Activated naive CD8-positive, alpha-beta T cell treated with anti-CD3 and anti-CD28 coated beads, Interleukin-2, amount 50 U/mL, for 16 hours (primary cell): ENCODE measurements around the gene LCE1C.

Experiments
- DNase-seq: peaks from one replicate; pipeline ENCODE4 v3.0.0-alpha.2; 2020; ENCODE audit warnings: low read depth, low spot score

LCE1C gene, protein sequence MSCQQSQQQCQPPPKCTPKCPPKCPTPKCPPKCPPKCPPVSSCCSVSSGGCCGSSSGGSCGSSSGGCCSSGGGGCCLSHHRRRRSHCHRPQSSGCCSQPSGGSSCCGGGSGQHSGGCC

DNA sequence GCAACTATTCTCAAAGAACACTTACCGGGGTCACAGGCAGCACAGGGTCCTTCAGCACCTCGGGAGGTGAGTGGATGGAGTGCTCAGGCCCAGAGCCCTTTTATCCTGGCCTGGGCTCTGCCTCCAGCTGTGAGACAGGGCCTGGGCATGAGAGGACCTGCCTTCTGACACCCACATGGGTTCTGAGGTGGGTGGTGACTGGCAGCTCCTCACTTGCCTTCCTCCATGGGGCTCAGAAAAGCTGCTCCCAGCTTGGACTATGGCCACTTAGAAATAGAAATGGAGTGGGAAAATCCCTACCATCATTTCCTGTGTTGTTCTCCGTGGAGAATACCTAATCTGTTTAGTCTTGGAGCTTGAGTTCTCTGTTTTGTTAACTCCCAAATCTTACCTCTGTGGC lies at the start of gene LCE1C:
LCE1C (minus strand) TSS at position 76 of the 400 bp plus-strand sequence. CDS start 1,173 bp downstream, outside the sequence.
- no peak for DNase-seq

DNA sequence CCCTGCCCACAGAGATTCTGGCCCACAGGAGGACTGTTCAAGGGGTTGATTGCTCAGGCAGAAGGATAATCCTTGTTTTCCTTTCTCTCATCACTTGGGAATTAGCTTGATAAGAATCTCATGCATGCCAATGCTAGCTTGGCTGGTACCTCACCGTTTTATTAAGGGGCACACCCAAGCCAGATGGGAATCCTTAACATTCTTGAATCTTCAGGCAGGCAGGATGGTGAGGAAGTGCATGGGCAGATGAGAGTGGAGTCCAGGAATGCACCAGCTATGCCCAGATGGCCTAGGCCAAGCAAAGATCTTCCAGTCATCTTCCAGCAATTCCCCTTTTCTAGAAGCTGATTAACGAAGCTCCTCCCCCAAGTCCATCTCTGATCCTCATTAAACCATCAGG lies 49.2 kb upstream of the LCE1C start:
- no peak for DNase-seq

DNA sequence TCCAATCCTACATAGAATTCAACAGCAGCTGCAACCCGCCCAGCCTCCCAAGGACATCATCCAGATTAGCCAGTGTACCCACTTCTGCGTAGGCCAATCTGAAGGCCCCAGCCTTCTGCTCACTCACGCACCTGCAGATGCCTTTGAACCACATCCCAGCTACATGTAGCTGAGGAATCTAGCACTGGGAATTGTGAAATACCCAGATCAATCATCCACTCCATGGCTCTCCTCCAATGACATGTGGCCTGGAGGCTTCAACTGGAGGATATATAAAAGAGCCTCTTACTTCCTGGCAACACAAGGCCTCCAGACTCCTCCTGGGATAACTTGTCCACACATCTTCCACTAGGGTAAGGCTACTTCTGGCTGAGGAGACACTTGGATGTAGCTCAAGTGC lies 36.1 kb upstream of the LCE1C start, which contains the start of gene LCE6A:
LCE6A (plus strand) TSS at position 301 of the 400 bp plus-strand sequence. CDS start 665 bp downstream, outside the sequence.
- no peak for DNase-seq

DNA sequence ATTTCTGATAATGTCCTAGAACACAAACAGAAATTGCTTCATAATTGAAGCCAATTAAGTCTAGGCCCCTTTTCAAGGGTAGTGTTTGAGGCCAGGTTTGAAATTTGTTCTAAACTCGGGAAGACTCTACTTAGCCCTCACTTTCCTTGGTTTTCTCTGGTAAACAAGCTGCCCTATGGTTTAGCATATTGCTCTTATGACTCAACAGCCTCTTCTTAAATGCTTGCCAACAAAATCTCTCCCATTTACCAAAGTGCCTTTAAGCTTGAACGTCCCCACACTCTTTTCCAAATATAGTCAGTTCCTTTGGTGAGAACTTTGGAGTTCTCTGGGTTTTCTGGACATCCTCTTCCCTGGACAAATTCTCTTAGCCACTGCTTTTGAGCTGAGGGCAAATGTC lies 30.4 kb upstream of the LCE1C start:
- no peak for DNase-seq

DNA sequence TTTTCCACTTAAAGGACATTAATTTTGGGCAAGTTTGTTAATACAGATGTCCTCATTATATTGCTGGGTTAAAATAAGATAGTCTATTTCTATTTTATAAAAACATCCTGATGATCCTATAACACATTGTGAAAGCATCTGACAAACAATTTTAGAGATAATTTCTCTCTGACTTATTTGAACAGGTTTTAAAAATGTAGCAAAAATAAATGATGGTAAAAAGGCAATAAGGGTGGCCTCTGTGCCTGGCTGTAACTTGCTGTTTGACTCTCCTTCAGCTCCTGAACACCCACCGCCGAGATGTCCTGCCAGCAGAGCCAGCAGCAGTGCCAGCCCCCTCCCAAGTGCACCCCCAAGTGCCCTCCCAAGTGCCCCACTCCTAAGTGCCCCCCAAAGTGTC lies 20.7 kb upstream of the LCE1C start, which contains the start of gene LCE1A:
LCE1A (plus strand) TSS at position 301 of the 400 bp plus-strand sequence; CDS start at position 301, 0 bp downstream.
- no peak for DNase-seq

DNA sequence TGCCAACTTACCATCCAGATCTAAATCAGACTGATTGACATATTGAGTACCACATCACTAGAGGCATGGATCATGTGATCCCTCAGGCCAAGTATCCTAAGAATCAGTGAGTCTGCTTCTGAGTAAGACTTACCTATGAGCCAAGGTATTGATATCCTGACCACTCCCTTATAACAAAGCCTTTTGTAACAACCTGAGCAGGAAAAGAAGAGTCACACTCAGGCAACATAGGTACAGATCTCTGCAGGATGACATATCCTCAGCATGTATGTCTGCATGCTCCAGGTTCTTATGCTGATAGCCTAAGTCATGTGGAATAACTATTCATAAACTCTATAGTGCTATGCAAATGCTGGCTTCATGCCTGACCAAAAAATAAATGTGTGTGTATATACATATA lies 18.5 kb upstream of the LCE1C start:
- DNase-seq, result no peak

DNA sequence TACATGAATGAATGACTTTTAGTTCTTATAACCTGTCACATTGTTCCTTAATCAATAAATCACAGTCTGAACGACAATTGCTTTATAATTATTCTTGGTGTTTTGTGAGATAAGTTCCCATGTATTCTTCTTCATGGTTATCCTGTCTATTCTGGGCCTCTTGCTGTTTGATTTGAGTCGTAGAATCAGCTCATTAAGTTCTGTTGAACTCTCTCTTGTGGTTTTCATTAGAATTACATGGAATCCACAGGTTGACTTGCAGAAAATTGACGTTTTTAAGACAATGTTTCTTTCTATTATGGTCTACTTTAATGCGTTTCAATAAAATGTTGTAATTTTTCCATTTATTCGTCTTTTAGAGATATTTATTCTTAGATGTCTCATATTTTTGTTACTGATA lies 16.8 kb upstream of the LCE1C start:
- no peak for DNase-seq

DNA sequence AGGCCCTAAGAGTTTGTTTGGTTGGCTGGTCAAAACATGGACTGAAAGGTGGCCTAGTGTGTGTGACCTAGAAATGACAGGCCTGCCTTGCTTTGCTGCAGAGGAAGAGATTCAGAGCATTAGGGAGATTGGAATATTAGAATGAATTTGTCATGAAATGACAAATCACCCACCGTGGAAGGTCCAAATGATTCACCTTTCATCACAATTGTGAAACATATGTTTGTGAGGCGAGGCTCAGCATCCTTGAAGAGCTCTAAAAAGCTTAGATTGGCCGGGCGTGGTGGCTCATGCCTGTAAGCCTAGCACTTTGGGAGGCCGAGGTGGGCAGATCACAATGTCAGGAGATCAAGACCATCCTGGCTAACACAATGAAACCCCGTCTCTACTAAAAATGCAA lies 10.9 kb upstream of the LCE1C start:
- no peak for DNase-seq

DNA sequence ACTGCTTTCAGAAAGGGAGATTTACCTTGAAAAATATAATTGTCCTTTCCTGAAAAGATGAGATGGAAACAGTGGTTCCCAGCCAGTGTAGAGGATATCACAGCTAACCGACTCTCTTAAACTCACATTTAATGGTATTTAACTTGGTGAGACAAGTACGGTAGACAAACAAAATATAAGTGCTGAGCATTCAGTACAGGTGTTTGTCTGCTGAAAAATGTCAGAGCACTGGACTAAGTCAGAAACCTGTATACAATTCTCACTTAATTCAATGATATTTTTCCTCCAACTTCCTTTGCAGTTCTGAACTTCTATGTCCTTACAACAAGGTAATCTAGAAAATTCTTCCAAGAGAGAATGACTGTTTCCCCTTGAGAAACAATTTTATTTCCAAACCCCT lies 5.2 kb upstream of the LCE1C start, which contains the start of gene LCE1B:
LCE1B (plus strand) TSS at position 301 of the 400 bp plus-strand sequence. CDS start 476 bp downstream, outside the sequence.
- no peak for DNase-seq

DNA sequence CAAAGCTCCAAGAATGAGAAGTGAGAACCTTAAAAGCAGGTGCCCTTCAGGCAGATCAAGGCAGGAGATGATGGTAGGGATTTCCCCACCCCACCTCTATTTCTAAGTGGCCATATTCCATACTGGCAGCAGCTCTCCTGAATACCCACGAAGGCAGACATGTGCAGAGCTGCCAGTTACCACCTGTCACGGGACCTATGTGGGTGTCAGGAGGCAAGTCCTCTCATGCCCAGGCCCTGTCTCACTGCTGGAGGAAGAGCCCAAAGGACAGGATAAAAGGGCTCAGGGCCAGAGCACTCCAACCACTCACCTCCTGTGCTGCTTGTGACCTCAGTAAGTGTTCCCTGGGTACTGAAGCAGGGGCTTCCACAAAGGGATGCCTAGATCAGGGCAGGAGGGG lies 4.6 kb upstream of the LCE1C start:
- DNase-seq, result no peak

DNA sequence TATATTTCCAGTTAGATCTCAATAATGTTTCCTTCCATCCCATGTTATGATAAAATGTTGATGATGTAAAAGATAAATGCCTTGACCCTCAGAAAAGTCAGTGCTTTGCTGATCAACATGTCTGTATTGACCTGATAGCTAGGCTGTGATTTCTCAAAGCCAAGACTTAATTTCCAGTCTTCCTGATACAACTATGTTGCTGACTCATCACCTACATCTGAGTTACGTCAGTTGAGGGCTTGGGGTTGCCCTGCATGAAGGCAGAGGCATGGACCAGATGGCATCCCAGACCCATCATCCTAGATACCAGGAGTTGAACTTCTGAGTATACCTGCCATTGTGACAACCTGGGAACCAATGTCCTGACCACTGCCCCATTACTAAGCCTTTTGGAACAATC lies 5.1 kb downstream of the LCE1C start:
- no peak for DNase-seq

DNA sequence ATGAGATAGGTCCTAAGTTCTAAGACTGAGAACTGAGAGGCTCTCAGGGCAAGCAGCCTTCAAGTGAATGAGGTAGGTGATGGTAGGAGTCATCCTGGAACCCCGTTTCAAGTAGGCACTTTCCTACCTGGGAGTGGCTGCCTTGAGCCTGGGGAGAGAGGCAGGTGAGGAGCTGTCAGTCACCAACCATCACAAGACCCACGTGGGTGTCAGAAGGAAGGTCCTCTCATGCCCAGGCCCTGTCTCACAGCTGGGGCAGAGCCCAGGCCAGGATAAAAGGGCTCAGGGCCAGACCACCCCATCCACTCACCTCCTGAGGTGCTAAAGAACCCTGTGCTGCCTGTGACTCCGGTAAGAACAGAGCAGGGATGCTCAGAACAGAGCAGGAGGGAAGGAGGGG lies 10.0 kb downstream of the LCE1C start, which contains the start of gene LCE1D:
LCE1D (plus strand) TSS at position 301 of the 400 bp plus-strand sequence. CDS start 1,074 bp downstream, outside the sequence.
- no peak for DNase-seq

DNA sequence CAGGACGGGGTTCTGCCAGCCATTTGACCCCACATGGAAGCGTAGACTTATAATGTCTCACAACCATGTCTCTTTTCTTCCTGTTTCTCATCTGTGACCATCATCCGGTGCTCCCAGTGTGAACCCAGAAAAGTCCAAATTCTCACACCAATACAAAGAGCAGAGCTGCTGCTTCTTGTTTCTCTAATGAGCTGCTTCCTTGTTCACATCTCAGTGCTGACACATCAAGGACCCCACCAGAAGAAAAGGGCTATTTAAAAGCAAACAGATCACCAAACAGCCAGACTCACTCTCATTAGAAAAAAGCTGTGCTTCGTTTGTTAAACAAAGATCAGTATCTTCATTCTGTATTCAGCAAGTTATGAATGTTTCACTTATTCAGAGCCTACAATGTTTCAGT lies 10.8 kb downstream of the LCE1C start:
- no peak for DNase-seq

DNA sequence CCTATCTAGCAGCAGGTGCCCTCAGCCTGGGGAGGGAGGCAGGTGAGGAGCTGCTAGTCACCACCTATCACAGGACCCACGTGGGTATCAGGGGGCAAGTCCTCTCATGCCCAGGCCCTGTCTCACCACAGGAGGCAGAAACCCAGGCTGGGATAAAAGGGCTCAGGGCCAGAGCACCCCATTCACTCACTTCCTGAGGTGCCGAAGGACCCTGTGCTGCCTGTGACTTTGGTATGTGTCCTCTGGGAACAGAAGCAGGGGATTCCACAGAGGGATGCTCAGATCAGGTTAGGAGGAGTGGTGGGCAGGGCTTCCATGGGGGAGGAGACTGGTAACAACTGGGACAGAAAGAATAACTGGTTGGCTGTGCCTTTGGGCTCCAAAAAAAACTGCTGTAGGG lies 20.4 kb downstream of the LCE1C start, which contains the start of gene LCE1E:
LCE1E (plus strand) TSS at position 181 of the 400 bp plus-strand sequence. CDS start 1,043 bp downstream, outside the sequence.
- no peak for DNase-seq

DNA sequence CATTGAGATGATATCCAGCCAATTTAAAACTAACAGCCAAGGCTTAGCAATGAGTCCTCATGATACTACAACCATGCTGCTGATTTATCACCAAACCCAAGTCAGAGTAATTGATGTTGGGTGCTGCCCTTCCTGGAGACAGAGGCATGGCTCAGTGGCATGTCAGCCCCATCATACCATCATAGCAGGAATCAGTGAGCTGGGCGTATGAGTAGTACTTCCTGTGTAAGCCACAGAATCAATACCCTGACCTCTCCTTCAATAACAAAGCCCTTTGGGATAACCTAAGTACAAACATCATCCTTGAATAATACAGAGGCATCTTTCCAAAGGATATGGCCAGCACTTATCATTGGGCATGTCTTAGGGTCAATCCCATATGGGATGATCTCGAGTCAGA lies 23.4 kb downstream of the LCE1C start:
- DNase-seq, result no peak

DNA sequence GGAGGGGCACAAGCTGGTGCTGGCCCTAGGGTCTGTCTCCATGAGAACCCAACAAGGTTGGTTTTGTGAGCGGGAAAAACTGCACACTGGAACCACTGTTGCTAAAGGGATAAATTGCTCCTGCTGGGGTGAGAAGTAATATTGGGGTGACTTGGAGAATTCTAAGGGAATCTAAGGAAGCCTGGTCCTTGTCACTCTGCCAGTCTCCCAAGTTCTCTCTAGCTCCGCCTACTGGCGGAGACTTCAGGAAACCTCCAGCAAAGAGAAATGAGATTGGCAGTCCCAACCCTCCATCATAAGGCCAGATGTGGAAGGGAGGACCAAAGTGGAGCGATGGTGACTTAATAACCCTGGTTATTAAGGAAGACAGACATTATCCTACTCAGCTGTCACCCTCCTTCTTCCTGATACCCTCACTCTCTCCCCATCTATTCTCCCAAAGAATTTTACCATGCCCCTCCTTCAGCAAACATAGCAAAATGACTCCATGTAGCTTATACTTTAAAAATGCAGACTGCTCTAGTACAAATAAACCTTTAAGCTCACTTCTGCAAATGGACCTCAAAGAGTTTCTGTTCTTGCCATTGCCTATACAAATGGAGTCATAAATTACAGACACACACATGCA lies 28.8 kb downstream of the LCE1C start:
- no peak for DNase-seq

DNA sequence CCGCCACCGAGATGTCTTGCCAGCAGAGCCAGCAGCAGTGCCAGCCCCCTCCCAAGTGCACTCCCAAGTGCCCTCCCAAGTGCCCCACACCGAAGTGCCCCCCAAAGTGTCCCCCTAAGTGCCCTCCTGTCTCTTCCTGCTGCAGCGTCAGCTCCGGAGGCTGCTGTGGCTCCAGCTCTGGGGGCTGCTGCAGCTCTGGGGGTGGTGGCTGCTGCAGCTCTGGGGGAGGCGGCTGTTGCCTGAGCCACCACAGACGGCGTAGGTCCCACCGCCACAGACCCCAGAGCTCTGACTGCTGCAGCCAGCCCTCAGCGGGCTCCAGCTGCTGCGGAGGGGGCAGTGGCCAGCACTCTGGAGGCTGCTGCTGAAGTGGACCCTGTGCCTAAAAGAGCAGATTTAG lies 30.1 kb downstream of the LCE1C start:
- no peak for DNase-seq

DNA sequence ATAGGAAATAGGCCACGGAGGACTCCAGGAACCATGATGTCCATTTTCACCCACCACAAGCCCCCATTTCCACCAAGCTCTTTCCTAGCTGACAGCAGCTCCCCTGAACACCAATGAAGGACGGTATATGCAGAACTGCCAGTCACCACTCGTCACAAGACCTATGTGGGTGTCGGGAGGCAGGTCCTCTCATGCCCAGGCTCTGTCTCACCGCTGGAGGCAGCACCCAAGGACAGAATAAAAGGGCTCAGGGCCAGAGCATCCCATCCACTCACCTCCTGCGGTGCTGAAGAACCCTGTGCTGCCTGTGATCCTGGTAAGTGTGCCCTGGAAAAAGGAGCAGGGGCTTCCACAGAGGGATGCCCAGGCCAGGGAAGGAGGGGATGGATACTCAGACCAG lies 31.6 kb downstream of the LCE1C start, which contains the start of gene LCE1F:
LCE1F (plus strand) TSS at position 266 of the 400 bp plus-strand sequence. CDS start 1,232 bp downstream, outside the sequence.
- no peak for DNase-seq

DNA sequence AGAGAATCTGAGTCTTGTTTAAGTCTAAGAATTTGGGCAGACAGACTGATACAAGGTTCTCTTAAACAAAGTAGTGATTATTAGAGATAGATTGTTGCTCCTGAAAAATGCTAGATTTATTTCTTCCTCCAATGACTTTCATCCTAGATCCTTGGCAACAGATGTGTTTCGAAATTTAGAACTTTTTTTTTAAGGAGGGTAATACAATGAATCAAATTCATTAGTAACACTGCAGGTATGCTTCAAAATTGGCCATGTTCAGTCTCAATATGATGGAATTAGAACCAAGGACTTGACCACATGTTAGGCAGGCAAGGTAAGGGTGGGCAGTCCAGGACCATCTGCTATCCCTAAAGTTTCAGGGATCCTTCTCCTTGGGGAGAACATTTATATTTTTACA lies 36.0 kb downstream of the LCE1C start:
- no peak for DNase-seq

DNA sequence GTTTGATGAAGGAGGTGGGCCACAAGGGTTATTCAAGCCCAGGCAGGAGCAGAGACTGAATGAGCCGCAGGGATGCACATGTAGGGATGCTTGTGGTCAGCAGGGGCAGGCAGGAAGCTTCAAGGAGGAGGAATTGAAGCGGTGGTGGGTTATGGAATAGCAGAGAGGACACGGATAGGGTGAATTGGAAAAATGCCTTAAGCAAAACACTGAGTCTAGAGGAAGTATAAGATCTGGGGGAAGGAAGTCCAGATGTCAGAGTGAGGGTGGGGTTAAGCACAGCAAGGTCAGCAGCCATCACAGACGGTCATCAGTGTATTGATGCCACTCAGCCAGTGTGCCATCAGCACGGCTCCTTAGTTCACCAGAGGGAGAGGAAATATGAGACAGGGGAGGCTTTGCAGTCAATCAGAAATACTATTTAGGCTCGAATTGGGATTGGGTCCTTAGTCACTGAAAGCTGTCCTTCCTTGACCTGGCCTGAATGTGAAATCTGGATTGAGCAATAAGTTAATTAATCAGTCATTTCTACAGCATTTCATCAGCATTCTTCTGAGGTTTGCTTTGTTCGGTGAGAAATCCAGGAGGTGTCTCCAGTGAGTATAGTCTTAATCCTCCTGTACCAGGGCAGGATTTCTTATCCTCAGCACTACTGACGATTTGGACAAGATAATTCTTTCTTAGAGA lies 37.5 kb downstream of the LCE1C start:
- DNase-seq, result no peak

DNA sequence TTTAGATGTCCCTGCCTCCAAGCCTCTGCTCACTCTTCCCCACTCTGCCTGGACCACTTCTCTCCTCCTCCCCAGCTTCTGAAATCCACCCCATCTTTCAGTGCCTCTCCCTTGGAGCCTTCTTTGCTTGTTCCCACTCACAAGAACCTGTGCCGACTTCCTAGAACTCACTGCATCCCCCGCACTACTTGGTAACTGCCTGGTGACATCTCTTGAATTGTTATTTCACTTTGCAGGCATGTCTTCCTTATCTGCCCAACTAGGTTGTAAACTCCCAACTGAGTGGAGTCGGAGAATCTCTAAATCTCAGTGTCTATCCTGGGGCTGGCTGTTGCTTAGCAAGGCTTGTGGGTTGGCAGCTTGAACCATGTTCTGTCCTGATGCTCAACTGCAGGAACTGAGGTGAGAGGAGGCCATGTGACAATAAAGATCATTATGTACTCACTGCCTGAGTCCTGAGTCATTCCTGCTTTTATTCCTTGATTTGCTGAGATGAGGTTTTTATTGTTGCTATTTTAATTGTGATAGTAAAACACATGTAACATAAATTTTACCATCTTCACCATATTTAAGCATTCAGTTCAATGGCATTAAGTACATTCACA lies 44.7 kb downstream of the LCE1C start:
- no peak for DNase-seq
